ENCODE measurements around the gene PI4K2B.

DNA sequence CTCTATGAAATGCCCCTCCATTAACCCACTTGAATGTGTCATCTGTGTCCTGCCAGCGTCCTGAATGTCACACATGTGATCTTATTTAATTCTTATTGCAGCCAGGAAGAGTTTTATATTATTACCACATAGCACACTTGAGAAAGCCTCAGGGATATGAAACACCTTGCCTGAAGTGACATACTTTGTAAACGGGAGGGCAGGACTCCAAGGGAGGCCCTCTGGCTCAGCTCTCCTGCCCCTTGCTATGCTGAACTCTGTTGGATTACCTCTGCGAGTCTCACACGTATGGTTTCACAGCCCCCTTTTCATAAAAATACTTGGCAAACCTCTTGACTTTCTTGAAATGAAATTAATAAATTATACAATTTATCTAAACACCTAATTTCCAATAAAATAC, 67.6 kb downstream of the PI4K2B start:
- TF ChIP-seq SNAI2 (CRISPR knock-in tag; IDR thresholded peaks at IDR 0.05) (no peak), ZFP3 (CRISPR knock-in tag; IDR thresholded peaks at IDR 0.05) (no peak), ZNF8 (CRISPR knock-in tag; IDR thresholded peaks at IDR 0.05) (no peak), ZFP30 (CRISPR knock-in tag; IDR thresholded peaks at IDR 0.05) (no peak), TCF4 (CRISPR knock-in tag; IDR thresholded peaks at IDR 0.05; ENCODE audit: borderline replicate concordance) (no peak), TOX (CRISPR knock-in tag; IDR thresholded peaks at IDR 0.05; ENCODE audit: borderline replicate concordance) (no peak), CSDC2 (CRISPR knock-in tag; IDR thresholded peaks at IDR 0.05) (no peak), ISL1 (CRISPR knock-in tag; IDR thresholded peaks at IDR 0.05) (no peak), GLIS3 (CRISPR knock-in tag; IDR thresholded peaks at IDR 0.05) (no peak)
- TF ChIP-seq, protein P1, sequence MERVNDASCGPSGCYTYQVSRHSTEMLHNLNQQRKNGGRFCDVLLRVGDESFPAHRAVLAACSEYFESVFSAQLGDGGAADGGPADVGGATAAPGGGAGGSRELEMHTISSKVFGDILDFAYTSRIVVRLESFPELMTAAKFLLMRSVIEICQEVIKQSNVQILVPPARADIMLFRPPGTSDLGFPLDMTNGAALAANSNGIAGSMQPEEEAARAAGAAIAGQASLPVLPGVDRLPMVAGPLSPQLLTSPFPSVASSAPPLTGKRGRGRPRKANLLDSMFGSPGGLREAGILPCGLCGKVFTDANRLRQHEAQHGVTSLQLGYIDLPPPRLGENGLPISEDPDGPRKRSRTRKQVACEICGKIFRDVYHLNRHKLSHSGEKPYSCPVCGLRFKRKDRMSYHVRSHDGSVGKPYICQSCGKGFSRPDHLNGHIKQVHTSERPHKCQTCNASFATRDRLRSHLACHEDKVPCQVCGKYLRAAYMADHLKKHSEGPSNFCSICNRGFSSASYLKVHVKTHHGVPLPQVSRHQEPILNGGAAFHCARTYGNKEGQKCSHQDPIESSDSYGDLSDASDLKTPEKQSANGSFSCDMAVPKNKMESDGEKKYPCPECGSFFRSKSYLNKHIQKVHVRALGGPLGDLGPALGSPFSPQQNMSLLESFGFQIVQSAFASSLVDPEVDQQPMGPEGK (CRISPR knock-in tag; IDR thresholded peaks at IDR 0.05; ENCODE audit: borderline replicate concordance) = no peak
- TF ChIP-seq, protein P2, sequence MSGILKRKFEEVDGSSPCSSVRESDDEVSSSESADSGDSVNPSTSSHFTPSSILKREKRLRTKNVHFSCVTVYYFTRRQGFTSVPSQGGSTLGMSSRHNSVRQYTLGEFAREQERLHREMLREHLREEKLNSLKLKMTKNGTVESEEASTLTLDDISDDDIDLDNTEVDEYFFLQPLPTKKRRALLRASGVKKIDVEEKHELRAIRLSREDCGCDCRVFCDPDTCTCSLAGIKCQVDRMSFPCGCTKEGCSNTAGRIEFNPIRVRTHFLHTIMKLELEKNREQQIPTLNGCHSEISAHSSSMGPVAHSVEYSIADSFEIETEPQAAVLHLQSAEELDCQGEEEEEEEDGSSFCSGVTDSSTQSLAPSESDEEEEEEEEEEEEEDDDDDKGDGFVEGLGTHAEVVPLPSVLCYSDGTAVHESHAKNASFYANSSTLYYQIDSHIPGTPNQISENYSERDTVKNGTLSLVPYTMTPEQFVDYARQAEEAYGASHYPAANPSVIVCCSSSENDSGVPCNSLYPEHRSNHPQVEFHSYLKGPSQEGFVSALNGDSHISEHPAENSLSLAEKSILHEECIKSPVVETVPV (CRISPR knock-in tag; IDR thresholded peaks at IDR 0.05) = no peak
- TF ChIP-seq, protein P3, sequence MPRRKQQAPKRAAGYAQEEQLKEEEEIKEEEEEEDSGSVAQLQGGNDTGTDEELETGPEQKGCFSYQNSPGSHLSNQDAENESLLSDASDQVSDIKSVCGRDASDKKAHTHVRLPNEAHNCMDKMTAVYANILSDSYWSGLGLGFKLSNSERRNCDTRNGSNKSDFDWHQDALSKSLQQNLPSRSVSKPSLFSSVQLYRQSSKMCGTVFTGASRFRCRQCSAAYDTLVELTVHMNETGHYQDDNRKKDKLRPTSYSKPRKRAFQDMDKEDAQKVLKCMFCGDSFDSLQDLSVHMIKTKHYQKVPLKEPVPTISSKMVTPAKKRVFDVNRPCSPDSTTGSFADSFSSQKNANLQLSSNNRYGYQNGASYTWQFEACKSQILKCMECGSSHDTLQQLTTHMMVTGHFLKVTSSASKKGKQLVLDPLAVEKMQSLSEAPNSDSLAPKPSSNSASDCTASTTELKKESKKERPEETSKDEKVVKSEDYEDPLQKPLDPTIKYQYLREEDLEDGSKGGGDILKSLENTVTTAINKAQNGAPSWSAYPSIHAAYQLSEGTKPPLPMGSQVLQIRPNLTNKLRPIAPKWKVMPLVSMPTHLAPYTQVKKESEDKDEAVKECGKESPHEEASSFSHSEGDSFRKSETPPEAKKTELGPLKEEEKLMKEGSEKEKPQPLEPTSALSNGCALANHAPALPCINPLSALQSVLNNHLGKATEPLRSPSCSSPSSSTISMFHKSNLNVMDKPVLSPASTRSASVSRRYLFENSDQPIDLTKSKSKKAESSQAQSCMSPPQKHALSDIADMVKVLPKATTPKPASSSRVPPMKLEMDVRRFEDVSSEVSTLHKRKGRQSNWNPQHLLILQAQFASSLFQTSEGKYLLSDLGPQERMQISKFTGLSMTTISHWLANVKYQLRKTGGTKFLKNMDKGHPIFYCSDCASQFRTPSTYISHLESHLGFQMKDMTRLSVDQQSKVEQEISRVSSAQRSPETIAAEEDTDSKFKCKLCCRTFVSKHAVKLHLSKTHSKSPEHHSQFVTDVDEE (CRISPR knock-in tag; IDR thresholded peaks at IDR 0.05) = no peak
